HG02981 (cell line): ENCODE data around the gene CAMTA1.

Experiments
- ATAC-seq: cut with Tn5 transposase; IDR thresholded peaks from one replicate; pipeline ENCODE4 v1.9.1; 2021; ENCODE audit warnings: mild to moderate bottlenecking, moderate library complexity; ENCODE audit not compliant: unreplicated experiment

Gene CAMTA1

DNA sequence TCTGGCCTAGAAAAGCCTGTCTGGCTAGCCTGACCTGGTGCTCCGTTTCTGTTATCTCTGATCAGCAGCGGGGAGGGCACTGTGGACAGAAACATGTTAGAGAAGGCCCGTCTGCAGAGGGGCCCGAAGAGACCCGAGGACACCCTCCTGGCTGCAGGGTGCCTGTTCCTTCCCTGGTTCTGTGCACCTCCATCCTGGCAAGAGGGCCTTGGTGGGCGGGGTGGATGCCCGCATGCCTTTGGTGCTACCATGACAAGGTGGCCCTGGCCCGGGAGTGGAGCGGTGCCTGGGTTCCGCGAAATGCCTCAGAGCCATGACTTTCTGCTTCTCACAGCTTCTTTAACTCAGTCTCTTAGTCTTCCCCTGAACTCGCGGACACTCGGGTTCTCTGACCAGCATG is 233.6 kb downstream of the CAMTA1 start:
- ATAC-seq: no peak

DNA sequence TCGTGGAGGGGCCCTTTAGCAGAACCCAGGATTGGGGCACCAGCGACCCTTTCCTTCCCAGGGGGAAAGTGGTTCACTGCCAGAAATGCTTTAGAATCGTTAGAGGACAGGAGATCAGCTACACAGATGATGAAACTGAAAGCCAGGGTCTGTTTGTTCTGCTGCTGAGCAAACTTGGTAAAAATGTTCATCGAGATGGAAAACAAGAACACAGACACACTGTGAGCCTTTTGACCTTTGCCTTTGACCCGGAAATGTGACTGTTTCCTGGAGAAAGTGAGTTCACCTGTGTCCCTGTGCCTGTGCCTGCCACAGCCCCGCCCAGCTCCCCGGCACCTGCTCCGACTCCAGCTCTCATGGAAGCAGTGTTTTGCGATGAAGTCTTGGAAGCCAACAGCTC is 234.3 kb downstream of the CAMTA1 start:
- no peak for ATAC-seq

DNA sequence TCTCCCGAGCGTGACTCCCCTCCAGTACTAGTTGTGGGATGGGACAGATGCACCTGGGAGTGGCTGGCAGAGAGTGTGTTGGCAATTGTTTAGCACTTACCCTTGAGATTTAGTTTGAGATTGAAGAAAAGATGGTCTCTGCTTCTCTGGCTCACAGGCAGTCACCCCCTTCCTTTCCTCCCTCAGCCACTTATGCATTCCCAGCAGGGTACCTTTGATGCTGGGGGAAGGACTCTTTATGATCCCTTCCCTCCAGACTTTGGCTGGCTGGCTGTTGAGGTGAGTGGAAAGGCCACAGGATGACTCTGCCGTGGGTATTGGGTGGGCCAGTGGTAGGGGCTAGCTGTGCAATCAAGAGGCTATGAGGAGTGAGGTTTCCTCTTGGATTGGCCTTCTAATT is 236.8 kb downstream of the CAMTA1 start:
- no peak for ATAC-seq

DNA sequence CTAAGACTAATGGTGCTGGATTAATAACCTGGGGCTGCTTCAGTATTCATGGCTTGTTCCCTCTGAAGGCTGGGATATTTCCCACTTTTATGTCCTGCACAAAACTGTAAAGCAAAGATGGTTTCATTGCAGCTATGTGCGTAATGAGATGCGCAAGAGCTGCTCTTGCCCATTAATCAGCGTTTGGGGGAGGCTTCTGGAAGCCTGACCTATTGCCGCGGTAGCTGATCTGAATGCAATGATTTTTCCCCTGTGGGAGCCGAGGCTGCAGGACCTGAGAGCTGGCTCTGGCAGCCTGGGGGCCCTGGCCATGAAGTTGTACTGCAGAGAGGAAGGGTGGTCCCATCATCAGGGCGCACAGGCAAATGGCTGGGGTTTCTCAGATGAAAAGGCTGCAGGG is 239.8 kb downstream of the CAMTA1 start:
- ATAC-seq: no peak

DNA sequence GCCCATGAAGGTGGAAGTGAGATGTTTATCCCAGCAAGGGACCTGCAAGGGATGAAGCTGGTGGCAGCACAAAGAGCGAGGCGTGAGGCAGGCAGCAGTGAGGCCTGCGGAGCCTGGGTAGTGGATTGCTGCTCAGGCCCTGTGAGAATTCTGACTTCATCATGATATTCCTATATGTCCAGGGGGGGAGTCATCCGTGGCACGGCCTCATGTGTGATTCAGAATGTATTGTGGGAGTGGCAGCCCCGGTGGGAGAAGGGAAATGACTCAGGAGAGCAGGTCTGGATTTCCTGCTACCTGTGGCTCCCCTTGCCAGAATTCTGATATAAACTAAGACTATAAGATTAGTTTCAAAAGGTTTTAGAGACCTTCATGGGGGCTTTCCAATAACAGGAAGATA is 240.9 kb downstream of the CAMTA1 start:
- ATAC-seq: no peak

DNA sequence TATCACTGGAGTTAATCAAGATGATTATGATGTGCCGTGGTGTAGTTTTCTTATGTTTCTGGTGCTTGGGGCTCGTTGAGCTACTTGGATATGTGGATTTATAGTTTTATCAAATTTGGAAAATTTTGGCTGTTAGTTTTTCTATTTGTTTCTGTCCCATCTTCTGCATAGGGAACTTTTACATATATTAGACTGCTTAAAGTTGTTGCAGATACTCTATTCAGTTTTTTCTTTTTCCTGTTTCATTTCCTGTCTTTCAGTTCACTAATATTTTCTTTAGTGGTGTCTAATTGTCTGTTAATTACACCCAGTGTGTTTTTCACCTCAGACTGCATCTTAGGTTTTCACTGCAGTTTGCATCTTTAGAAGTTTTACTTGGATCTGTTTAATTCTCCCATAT is 247.7 kb downstream of the CAMTA1 start:
- ATAC-seq: no peak

DNA sequence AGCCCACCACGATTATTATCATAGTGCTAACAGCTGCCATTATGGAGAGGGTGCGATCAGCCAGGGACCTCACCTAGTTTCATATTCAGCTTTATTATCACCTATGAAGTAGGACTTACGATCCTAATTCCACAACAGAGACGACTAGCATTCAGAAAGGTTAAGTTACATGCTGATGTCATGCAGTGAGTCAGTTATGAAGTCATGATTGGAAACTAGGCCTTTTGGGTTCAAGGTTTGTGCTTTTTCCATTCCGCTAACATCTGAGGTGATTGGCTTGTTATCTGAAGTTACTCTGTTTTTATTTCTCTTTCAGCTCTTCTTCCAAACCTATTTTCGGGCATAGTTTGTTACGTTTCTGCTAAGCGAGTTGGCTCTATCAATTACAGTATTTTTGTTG is 251.1 kb downstream of the CAMTA1 start:
- no peak for ATAC-seq

DNA sequence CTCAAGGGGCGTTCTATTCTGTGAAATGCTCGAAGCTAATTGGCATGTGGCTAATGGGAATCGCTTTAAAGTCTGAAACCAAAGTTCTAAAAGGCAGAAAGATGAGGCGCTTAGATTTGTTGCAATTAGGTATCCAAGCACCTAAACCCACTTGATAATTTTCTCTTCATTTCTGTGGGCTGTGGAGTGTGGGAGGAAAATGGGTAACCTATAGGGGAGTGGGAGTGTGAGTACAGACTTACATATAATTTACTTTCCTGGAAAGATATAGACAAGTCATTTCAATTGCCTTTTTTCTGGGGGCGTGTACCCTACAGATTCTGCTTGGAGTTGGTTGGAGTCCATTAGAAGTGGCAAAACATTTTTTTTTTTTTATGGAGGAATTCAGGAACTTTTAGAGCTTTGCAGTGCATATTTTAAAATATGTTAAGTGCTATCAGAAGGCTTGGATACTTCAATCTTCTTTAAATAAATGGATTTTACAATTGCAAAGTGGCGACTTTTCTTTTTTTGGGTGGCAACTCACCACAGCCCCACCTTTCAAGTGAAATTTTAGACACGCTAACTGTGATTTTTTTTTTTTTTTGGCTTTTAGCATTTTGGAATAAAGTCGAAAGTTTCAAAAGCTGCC is 254.5 kb downstream of the CAMTA1 start:
- ATAC-seq: no peak

DNA sequence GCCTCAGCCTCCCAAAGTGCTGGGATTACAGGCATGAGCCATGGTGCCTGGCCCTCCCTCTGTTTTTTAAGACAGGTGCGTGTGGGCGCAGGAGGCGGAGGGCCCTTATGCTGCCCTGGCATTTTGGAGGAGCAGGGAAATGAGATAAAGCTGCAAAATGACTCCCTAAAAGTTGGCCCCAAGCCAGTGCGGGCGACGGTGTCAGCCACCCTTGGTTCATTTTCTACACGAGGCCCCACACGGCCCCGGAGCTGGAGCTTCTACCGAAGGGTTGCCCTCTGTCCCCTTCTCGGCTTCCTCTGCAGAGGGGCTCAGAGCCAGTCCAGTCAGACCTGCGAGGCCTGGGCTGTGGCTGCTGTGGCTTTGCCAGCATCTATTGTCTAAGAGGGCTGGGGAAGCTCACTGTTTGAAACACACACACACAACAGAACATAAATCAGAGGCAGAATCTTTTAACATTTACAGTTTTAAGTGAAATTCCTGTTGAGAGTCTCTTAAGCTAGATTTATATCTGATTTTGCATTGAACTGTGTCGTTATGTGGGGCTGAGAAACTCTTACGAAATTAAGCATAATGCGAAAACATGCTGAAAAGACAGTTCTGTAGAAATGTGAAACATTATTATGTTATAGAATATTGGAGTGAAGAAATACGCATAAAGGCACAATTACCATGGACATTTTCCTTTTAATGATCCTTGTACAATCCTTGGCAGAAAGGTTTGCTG is 255.9 kb downstream of the CAMTA1 start:
- ATAC-seq: no peak

DNA sequence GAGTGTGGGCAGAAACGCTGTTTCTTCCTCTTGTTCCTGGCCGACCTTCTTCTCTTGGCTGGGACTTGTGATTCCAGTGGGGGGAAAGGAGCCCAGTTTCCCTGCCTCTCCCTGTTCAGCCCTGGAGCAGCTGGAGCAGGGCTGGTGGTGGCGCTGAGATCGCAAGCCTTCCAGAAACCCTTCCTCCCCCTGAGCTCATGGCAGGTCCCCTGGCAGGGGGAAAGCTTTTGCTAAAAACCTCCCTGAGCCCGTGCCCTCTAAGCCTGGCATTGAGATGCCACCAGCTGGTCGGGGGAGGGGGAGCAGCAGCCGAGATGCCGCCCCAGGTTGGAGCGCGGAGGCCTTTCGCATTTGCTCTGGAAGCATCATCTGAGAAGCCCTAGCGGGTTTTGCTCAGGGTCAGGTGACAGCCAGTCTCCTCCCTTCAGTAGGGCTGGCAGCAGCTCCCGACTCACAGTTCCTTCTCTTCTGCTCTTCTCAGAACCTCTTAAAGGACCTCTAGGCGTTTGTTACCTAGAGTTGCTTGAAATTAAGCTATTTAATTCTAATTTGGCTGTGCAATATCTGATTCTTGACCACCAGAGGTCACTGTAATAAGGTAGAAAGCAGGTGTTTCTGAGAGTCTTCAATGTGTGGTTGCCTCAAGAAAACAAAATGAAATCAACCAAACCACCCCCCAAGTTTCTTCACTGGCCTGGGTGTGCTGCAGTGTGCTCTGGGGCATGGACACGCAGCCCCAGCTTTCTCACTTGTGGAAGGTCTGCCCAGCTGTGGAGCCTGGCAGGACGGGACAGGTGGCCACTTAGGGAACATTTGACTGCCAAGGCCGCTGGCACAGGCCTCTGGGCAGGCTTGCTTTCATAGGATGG is 257.3 kb downstream of the CAMTA1 start:
- ATAC-seq: no peak

DNA sequence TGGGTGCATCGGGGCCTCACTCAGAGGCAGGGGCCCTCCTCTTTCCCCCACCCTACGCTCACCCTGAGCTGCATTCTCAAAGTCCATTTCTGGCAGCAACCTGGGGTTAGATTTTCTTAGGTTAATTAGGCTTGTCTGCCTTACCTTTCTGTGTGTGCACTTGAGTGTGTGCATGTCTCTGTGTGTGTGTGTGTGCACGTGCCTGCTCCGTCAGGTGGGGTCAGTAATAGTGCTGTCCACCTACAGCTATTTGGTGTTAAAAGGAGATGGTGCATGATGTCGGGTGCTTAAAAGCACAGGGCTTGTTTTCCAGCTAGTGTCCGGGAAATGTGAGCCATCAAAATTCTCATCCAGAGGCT is 257.9 kb downstream of the CAMTA1 start:
- ATAC-seq: no peak

DNA sequence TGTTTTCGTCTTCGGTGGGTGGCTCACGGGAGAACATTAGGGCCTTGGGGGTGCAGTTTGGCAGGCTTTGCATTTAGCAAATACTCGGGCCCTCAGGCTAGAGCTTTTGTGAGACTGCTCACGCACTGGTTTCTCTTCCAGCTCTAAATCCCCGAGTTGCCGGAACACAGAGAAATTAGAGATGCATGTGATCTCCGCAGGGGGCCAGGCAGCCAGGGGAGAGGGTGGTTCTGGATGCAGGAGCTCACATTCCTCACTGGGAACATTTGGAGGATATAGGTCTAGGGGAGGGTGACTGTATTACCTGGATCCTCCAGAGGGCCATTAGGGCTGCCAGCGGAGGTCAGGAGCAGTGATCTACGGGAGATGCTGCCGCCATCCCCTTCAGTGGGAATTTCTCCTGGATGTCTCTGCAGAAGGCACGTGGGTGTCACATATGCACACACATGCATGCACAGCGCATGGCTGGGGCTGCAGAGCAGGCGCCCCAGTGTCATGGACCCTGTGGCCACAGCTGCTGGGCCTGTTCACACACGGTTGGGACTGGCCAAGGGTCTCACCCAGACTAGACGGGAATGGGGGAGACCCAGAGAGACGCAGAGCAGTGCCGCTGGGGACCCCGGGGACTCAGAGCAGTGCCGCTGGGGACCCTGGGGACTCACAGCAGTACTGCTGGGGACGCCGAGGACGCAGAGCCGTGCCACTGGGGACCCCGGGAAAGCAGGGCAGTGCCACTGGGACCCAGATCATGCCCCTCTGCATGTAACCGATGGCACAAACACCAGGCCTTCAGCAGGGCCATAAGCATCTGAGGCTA is 258.7 kb downstream of the CAMTA1 start:
- ATAC-seq: no peak

DNA sequence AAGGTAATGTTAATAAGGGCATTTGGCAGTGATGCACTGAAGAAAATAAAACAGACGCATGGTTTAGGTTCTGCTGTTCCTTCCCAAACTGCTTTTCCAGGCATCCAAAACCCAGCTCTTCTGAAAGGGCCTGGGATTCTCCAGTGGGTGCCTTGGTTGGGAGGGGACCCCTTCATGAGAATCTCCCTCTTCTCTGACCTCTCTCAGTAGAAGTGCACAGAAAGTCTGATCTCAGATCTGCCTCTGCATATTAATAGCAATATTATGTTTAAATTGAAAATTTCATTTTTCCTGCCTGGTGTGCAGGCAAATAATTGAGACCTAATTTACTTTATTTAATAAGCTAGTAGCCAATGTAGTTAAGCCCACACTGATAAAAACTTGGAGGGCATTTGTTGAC is 260.6 kb downstream of the CAMTA1 start:
- no peak for ATAC-seq

DNA sequence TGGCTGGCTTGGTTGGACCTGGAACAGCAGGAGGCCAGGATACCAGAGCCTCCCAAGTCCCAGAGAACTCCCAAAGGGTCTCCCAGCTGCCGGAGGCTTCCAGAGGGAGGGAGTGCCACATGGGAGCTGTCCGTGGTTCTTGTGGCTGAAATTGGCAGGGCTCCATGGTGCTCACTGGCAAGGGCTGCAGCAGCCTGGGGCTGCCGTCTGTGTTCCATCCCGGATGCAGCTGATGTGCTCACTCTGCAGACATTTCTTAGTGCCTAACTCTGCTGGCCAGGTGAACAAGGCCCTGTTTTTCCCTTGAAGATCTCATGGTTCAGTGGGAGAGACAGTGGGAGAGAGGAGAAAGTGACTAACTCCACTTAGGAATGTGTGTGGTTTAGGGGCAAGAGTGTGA is 261.1 kb downstream of the CAMTA1 start:
- ATAC-seq: no peak

DNA sequence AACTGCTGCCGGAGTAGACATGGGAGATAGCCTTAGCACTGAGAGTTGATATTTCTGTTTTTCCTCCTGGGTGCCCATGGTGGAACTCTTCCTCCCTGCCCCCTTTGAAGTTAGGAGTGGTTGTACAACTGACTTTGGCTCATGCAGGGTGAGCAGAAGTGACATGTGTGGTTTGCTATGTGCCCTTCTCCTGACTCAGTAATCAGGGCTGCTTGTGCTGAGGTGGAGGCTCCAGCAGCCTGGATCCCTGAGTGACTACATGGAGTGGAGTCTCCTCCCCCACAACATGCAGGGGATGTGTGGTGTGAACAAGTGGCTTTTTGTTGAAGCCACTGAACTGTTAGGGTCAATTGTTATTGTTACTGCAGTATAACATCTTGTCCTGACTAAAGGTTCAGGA is 261.6 kb downstream of the CAMTA1 start:
- ATAC-seq: no peak

DNA sequence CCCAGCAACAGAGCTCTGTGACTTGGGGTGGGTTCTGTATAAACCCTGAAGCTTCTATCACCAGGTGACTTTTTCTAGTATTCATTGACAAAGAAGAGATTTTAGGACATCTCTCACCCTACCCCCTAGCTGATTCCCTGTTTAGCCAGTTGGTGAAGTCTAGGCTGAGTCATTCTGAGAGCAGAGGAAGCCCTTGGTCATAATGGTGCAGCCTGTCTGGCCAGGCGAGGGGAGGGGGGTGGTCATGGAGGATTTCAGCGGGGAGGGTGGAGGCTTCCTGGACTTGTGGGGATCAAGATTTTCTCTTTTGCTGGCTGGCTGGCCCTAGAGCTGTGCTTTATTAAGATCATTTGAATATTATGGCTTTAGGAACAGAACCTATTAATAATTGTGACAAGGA is 262.6 kb downstream of the CAMTA1 start:
- ATAC-seq: no peak

DNA sequence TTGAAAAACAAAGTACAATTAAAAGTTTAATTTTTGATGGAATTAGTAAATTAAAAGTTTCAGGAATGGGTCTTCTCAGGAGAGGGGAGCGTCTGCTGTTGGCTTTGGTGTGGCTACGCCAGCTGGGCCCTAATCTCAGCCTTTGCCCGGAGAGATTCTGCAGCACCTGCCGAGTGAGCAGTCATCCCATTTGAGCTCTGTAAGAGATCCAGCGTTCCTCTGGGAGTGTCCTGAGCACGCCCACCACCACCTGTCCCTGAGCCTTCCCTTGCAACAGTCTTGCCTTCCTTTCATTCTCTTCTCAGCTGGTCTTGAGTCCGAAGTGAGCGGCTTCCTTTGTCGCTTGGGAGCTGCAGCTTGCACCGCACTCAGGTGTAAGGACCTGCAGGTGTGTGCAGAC is 263.1 kb downstream of the CAMTA1 start:
- ATAC-seq: no peak

DNA sequence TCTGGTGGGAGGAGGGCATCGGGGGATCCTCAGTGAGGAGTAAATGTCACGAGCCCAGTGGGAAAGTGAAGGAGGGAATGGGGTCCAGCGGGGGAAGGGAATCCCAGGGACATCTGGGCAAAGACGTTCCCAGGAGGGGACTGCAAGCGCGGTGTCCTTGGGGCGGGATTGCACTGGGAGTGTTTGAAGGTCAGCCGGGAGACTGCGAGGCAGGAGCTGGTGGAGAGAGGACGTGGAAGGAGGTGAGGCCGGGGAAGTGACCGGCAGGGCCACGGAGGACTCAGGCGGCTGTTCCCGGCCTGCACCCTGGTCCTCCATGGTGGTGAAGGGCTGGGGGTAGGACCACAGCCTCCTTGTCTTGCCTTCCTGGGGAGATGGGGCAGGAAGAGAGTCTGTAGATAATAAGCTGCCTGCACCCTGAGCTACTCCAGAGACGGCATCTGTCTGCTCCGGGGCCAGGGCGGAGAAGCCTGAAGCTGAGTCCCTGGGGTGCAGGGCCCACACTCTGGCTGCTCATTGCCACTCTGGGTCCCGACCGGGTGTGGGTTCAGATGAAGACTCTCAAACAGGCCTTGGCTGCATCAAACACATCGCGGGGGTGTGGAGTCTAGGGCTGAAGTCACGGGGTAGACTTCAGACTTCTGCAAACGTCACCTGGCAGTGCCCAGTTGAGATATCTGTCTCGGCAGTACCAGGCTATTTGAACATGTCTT is 264.8 kb downstream of the CAMTA1 start:
- ATAC-seq: no peak

DNA sequence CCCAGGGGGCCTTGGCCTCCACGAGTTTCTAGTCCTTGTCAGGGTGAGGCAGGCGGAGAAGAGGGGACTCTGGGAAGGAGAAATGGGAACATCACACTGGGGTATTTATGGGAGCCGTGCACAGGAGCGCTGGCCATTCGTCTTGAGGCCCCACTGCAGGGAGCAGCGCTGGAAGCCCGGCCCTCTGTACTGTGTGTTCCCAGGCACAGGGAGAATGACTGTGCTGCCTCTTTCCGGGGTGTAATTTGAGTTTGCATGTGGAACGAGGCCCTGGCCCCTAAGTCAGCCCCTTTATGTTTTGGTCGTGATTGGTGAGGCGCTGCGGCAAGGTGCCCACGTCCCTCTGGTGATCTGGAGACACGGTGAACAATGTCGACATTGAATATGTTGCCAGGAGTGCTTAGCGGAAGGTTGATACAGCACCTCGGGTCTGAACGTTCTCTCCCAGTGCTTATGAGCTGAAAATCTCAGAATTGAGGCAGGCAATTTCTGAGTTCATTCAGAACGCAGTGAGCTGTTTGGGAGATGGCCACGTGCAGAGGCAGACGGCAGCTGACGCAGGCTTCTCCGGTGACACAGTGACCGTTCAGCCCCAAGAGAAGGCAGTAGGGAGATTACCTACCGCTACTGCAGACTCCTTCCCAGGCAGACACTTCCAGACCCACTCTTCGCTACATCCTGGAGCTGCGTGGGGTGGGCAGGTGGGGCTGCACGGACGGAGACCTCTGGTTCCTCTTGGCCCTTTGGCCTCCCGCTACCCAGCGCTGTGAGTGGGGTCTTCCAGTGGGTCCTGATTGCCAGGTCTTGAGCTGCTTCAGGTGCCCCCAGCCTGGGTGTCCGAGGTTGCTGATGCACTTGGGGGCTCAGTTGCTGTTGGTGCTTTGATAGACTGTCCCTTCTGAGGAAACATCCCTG is 265.8 kb downstream of the CAMTA1 start:
- no peak for ATAC-seq

DNA sequence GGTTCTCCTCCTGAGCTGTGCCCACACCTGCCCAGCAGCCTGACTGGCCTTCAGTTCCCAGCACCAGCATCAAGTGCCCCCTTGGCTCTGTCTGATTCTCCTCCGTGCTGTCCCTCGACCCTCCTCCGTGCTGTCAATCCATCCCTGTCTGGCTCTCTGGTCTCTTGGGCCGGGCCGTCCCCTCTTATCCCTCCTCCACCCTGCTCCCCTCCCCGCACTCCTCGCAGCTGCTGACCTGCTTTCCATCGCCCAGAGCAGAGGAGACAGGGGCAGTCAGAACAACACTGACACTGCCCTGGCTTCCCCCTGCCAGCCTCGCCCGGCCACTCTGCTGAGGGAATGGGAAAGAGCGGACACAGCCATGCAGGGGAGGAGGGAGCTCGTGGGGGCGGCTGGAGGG is 267.4 kb downstream of the CAMTA1 start:
- ATAC-seq: no peak
